Lung (tissue), 12 donors: ENCODE data around the gene PLEKHA6. TPM values are rescaled to one million over a fixed set of nuclear protein-coding genes. Genes with fewer than 3 reads are reported as not detected.

Source experiments
- ATAC-seq: fragments of 200-7000 bp; cut with Tn5 transposase; one replicate; pipeline ENCODE4 v1.9.1; 2020; ENCODE audit warnings: moderate number of reproducible peaks; ENCODE audit not compliant: insufficient read depth, low FRiP score
- DNase-seq, 3 donors: peaks; one replicate each; pipeline ENCODE4 v3.0.0-alpha.2; 2013 to 2017
- H3K27ac ChIP-seq, 2 donors: one replicate each; pipeline ENCODE4 v1.5.1; 2013; ENCODE audit warnings: mild to moderate bottlenecking in 2 of 2, moderate library complexity in 2 of 2, control low read depth in 1 of 2, inconsistent platforms in 1 of 2, low read depth in 1 of 2, low read length in 1 of 2
- H3K27me3 ChIP-seq, 3 donors: one replicate each; pipeline ENCODE4 v1.5.1; 2013; ENCODE audit warnings: low read length in 2 of 3; ENCODE audit not compliant: control insufficient read depth in 3 of 3, insufficient read depth in 3 of 3
- H3K36me3 ChIP-seq, 4 donors: one replicate each; pipeline ENCODE4 v1.5.1; 2013; ENCODE audit warnings: low read length in 4 of 4, mild to moderate bottlenecking in 1 of 4, moderate library complexity in 1 of 4; ENCODE audit not compliant: control insufficient read depth in 4 of 4, insufficient read depth in 4 of 4
- H3K4me1 ChIP-seq, 5 donors: one replicate each; pipeline ENCODE4 v1.5.1; 2013; ENCODE audit warnings: low read length in 5 of 5, mild to moderate bottlenecking in 2 of 5, moderate library complexity in 1 of 5; ENCODE audit not compliant: control insufficient read depth in 5 of 5, insufficient read depth in 5 of 5
- H3K4me3 ChIP-seq: one replicate; pipeline ENCODE4 v1.5.1; 2013; ENCODE audit warnings: mild to moderate bottlenecking, control low read depth, moderate library complexity
- H3K9ac ChIP-seq, 2 donors: one replicate each; pipeline ENCODE4 v1.5.1; 2013; ENCODE audit warnings: low read length in 2 of 2, control low read depth in 1 of 2; ENCODE audit not compliant: insufficient read depth in 1 of 2
- H3K9me3 ChIP-seq, 4 donors: one replicate each; pipeline ENCODE4 v1.5.1; 2013; ENCODE audit warnings: low read length in 3 of 4, mild to moderate bottlenecking in 1 of 4, moderate library complexity in 1 of 4; ENCODE audit not compliant: control insufficient read depth in 4 of 4, insufficient read depth in 3 of 4
- CTCF ChIP-seq: IDR thresholded peaks from 2 replicates; pipeline ENCODE4 v1.5.1; 2012; ENCODE audit warnings: mild to moderate bottlenecking; ENCODE audit errors: control extremely low read depth, extremely low read depth
- WGBS, 2 donors: extraction: QIAGEN DNeasy Blood & Tissue Kit; methylation state at CpG; one replicate each; pipeline ENCODE4 v1.1.7; 2013; 5-methylcytosine and 5-hydroxymethylcytosine counted together
- polyA plus RNA-seq, 2 donors: library from polyadenylated mRNA; stranded (reverse); fragments of 200-250 nt; gene quantifications; one replicate each; pipeline ENCODE4 v1.2.1, GENCODE V29; 2013
- total RNA-seq, 2 donors: library from RNA; depleted of rRNA in 1 of 2; stranded (reverse); fragments of >200 nt in 1 of 2; gene quantifications; one replicate each; pipeline ENCODE4 v1.2.1, GENCODE V29; 2014 to 2021
- donor health status: control.
- donor health status: control.
- donor health status: Bipolar disorder and iron deficiency.
- donor health status: healthy.
- donor health status: DM: yes; HTN: yes; CAD: no.

The PLEKHA6 gene
- total and polyA plus RNA-seq, 4 donors = 0.88 to 10.5 (median 3.3) TPM

- peaks cover 0 to 3% (median 0%) of the 10 kb centered on the region in 4 donors for H3K36me3 ChIP-seq
- DNase-seq (no peak), ATAC-seq (no peak)
- no peaks in the 10 kb centered on the region for H3K27me3 ChIP-seq
- no peak overlapping the region for H3K27ac ChIP-seq
- WGBS, 2 donors = 81 to 88% methylated on average over 6 of the region's 6 CpGs
- no peaks in the 10 kb centered on the region for H3K4me1 ChIP-seq
- no peak overlapping the region for H3K9ac ChIP-seq
- no peak for TF ChIP-seq CTCF
- H3K4me3 ChIP-seq = no peak overlapping the region
- H3K9me3 ChIP-seq = no peaks in the 10 kb centered on the region
Observed at GRCh38 chr1:204251926-204252689, 107.6 kb downstream of the PLEKHA6 start.

DNA sequence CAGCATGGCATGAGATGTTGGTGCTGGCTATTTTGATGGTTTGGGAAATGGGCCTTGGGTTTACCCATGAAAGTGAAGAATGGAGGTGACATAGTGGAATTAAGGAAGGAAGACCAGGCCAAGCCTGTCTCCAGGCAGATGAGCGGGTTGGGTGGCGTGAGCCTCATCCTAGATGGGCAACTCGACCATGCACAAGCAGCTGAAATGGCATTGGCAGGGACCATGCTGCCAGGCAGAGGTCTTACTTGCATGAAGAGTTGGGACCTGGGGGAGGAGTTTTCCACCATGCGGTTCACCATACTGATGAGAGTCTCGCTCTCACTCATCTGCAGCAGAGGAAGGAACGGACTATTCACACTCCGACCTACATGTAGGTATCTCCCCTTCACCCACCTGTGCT lies 108.4 kb downstream of the PLEKHA6 start:
- no peak for ATAC-seq
- WGBS, 2 donors = 91 to 97% methylated on average over 7 of the region's 7 CpGs
- H3K27me3 ChIP-seq = no peaks in the 10 kb centered on the region
- peaks cover 0 to 3% (median 1%) of the 10 kb centered on the region in 4 donors for H3K36me3 ChIP-seq
- H3K9me3 ChIP-seq = no peaks in the 10 kb centered on the region
- H3K27ac ChIP-seq = no peak overlapping the region
- DNase-seq = no peak
- no peak overlapping the region for H3K9ac ChIP-seq
- no peaks in the 10 kb centered on the region for H3K4me1 ChIP-seq
- H3K4me3 ChIP-seq = no peak overlapping the region
- no peak for TF ChIP-seq CTCF

DNA sequence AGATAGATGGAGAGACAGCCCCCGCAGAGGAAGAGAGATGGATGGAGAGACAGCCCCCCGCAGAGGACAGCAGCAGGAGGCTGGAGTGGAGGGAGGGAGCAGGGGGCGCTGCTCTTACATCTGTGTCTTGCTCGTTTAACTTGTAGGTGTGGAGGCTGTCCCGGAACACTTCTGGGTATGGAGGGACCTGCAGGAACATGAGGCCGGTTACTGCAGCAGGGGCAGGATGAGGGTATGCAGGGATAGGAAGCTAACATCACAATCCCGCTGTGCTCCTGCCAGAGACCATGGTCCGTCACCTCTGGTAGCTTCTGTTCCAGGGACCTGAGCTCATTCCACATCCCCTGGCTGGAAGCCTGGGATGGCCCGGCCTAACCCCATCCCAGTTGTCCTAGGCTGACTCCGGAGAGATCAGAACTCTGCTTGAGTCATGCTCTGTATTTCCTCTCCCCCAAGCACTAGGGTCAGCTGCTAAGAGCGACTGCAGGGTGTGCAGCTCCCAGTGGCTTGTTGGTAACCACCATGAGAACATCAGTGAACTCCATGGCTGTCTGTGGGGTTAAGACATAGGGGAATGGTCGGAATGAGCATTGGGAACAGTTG lies 109.2 kb downstream of the PLEKHA6 start:
- TF ChIP-seq CTCF = no peak
- Histone ChIP-seq H3K9me3 (no peaks in the 10 kb centered on the region), H3K9ac (no peak overlapping the region), H3K4me3 (no peak overlapping the region), H3K4me1 (no peaks in the 10 kb centered on the region), H3K36me3 (peaks cover 0 to 4% (median 1%) of the 10 kb centered on the region in 4 donors), H3K27me3 (no peaks in the 10 kb centered on the region), H3K27ac (no peak overlapping the region)
- 76 to 86% methylated on average over 12 of the region's 12 CpGs for WGBS, 2 donors
- DNase-seq (no peak), ATAC-seq (no peak)
